Stimulated activated CD8-positive, alpha-beta memory T cell treated with anti-CD3 and anti-CD28 coated beads, Interleukin-12 subunit alpha, Interleukin-12 subunit beta, amount 100 ng/mL, for 1 hour (primary cell): Measurements from ENCODE around the gene ASCC3.
"Not testable (repeated sequence)": the region's sequence is repeated elsewhere in the genome, so short reads cannot be mapped to it uniquely, and the experiment has no call there.

Source experiments
- DNase-seq: peaks from one replicate; pipeline ENCODE4 v3.0.0-alpha.2; 2020; ENCODE audit warnings: low read depth

The ASCC3 gene

GRCh38 chr6:100803264-100804045 is 77.7 kb downstream of the ASCC3 start:
- no peak for DNase-seq

GRCh38 chr6:100801036-100801435 is 80.1 kb downstream of the ASCC3 start:
- no peak for DNase-seq

- DNase-seq, result no peak
Measured at GRCh38 chr6:100796049-100796823, 84.9 kb downstream of the ASCC3 start.

GRCh38 chr6:100790084-100790483 is 91.0 kb downstream of the ASCC3 start:
- no peak for DNase-seq

- DNase-seq, result no peak
Measured at GRCh38 chr6:100785982-100786381, 95.1 kb downstream of the ASCC3 start.

- DNase-seq, result no peak
Measured at GRCh38 chr6:100780648-100781047, 100.5 kb downstream of the ASCC3 start.

- no peak for DNase-seq
Measured at GRCh38 chr6:100775667-100776066, 105.5 kb downstream of the ASCC3 start.

GRCh38 chr6:100774681-100775080 is 106.4 kb downstream of the ASCC3 start:
- DNase-seq, result no peak

GRCh38 chr6:100768816-100769351 is 112.2 kb downstream of the ASCC3 start:
- no peak for DNase-seq

- no peak for DNase-seq
Measured at GRCh38 chr6:100763617-100764241, 117.4 kb downstream of the ASCC3 start.

- no peak for DNase-seq
Measured at GRCh38 chr6:100761841-100762240, 119.3 kb downstream of the ASCC3 start.

GRCh38 chr6:100758386-100758785 is 122.7 kb downstream of the ASCC3 start:
- DNase-seq, result not testable (repeated sequence)

GRCh38 chr6:100753421-100753820 is 127.7 kb downstream of the ASCC3 start:
- no peak for DNase-seq

GRCh38 chr6:100751590-100751989 is 129.5 kb downstream of the ASCC3 start:
- no peak for DNase-seq

GRCh38 chr6:100745419-100746041 is 135.6 kb downstream of the ASCC3 start:
- DNase-seq, result no peak

GRCh38 chr6:100740439-100740838 is 140.7 kb downstream of the ASCC3 start:
- no peak for DNase-seq

- DNase-seq, result not testable (repeated sequence)
Measured at GRCh38 chr6:100737720-100738119, 143.4 kb downstream of the ASCC3 start.

GRCh38 chr6:100731411-100731810 is 149.7 kb downstream of the ASCC3 start:
- no peak for DNase-seq

- no peak for DNase-seq
Measured at GRCh38 chr6:100730001-100730980, 150.8 kb downstream of the ASCC3 start.

- DNase-seq, result no peak
Measured at GRCh38 chr6:100726666-100727065, 154.5 kb downstream of the ASCC3 start.

- DNase-seq, result no peak
Measured at GRCh38 chr6:100724696-100725095, 156.4 kb downstream of the ASCC3 start.
